Gastrocnemius medialis (tissue), 4 donors: Measurements from ENCODE around the gene TAX1BP3.

Source experiments
- POLR2A ChIP-seq, 2 donors: fragments of 450-650 bp; IDR thresholded peaks; one replicate each; pipeline ENCODE4 v1.6.1; 2017; ENCODE audit warnings: antibody characterized with exemption in 2 of 2, mild to moderate bottlenecking in 2 of 2, moderate library complexity in 2 of 2
- TF ChIP-seq, protein P1 (sequence below), 5 experiments: fragments of 450-650 bp in 3 of 5; fragments of 200-600 bp in 2 of 5; sonication (generic) in 2 of 5; IDR thresholded peaks in 4 of 5; conservative IDR thresholded peaks in 1 of 5; 1 replicate in 4 of 5; 2 replicates in 1 of 5; pipeline ENCODE4 v1.5.1; 2016 to 2019; ENCODE audit warnings: antibody characterized with exemption in 5 of 5, mild to moderate bottlenecking in 3 of 5, moderate library complexity in 3 of 5

DNA sequence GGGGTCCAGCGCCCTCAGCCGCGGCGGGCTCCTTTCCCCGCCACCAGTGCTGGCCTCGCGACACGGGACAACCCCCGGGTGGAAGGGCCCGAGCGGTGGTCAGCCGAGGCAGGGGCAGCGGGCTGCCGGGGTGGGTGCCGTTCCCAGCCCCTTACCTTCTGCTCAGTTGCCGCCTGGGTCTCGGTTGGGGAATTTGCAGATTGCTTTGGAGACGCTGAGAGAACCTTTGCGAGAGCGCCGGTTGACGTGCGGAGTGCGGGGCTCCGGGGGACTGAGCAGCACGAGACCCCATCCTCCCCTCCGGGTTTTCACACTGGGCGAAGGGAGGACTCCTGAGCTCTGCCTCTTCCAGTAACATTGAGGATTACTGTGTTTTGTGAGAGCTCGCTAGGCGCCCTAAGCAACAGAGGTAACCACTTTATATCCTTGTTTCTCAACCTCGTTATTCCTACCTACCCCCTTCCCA, 31.4 kb downstream of the TAX1BP3 start:
- TF ChIP-seq, protein P1, sequence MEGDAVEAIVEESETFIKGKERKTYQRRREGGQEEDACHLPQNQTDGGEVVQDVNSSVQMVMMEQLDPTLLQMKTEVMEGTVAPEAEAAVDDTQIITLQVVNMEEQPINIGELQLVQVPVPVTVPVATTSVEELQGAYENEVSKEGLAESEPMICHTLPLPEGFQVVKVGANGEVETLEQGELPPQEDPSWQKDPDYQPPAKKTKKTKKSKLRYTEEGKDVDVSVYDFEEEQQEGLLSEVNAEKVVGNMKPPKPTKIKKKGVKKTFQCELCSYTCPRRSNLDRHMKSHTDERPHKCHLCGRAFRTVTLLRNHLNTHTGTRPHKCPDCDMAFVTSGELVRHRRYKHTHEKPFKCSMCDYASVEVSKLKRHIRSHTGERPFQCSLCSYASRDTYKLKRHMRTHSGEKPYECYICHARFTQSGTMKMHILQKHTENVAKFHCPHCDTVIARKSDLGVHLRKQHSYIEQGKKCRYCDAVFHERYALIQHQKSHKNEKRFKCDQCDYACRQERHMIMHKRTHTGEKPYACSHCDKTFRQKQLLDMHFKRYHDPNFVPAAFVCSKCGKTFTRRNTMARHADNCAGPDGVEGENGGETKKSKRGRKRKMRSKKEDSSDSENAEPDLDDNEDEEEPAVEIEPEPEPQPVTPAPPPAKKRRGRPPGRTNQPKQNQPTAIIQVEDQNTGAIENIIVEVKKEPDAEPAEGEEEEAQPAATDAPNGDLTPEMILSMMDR (IDR thresholded peaks at IDR 0.05 in 4 of 5, conservative IDR thresholded peaks at IDR 0.05 in 1 of 5), result no peak
- TF ChIP-seq POLR2A (IDR thresholded peaks at IDR 0.05), result peak in 1 of 2 donors; percentile 34
